MG63 (cell line): Measurements from ENCODE around the gene FAHD1. TPM values are rescaled to one million over a fixed set of nuclear protein-coding genes. Genes with fewer than 3 reads are reported as not detected.

Experiments
- DNase-seq: peaks from one replicate; pipeline ENCODE4 v3.0.0-alpha.2; 2020
- H3K27me3 ChIP-seq: fragments of 250-450 bp; sonication (Bioruptor Pico); 2 replicates; pipeline ENCODE4 v1.5.1; 2020; ENCODE audit warnings: mild to moderate bottlenecking, moderate library complexity
- H3K36me3 ChIP-seq: fragments of 250-450 bp; sonication (Bioruptor Pico); 2 replicates; pipeline ENCODE4 v1.5.1; 2020; ENCODE audit warnings: mild to moderate bottlenecking, moderate library complexity
- H3K4me3 ChIP-seq: fragments of 250-450 bp; sonication (Bioruptor Pico); 2 replicates; pipeline ENCODE4 v1.5.1; 2020; ENCODE audit warnings: mild to moderate bottlenecking, moderate library complexity
- H3K9me3 ChIP-seq: fragments of 250-450 bp; sonication (Bioruptor Pico); 2 replicates; pipeline ENCODE4 v1.5.1; 2020; ENCODE audit warnings: mild to moderate bottlenecking, moderate library complexity
- total RNA-seq: library from RNA; depleted of rRNA; stranded (reverse); fragments of >200 nt; shearing (Covaris generic); gene quantifications from 2 replicates; pipeline ENCODE4 v1.2.3, GENCODE V29; 2014; ENCODE audit warnings: low replicate concordance

Gene FAHD1
- total RNA-seq, 1 experiment from 2014 or later: 35.4 TPM

GRCh38 chr16:1800701-1801100 lies 26.3 kb upstream of the FAHD1 start:
- peaks cover 6% of the 10 kb centered on the region for H3K36me3 ChIP-seq
- H3K9me3 ChIP-seq: peaks cover 11% of the 10 kb centered on the region
- DNase-seq: no peak
- no peak overlapping the region for H3K4me3 ChIP-seq
- no peaks in the 10 kb centered on the region for H3K27me3 ChIP-seq

- peaks cover 46% of the 10 kb centered on the region for H3K36me3 ChIP-seq
- 0 out of 2 replicates have a peak, but pooled peaks cover 7% of the 10 kb centered on the region for H3K9me3 ChIP-seq
- H3K4me3 ChIP-seq: no peak overlapping the region
Observed at GRCh38 chr16:1807626-1808025, 19.4 kb upstream of the FAHD1 start.

GRCh38 chr16:1808691-1809090 lies 18.3 kb upstream of the FAHD1 start:
- 0 out of 2 replicates have a peak, but pooled peaks cover 7% of the 10 kb centered on the region for H3K9me3 ChIP-seq
- peaks cover 49% of the 10 kb centered on the region for H3K36me3 ChIP-seq
- H3K4me3 ChIP-seq: no peak overlapping the region
- H3K27me3 ChIP-seq: no peaks in the 10 kb centered on the region
- no peak for DNase-seq

More at GRCh38 chr16:1807626-1808025, 19.4 kb upstream of the FAHD1 start:
- DNase-seq: no peak
- no peaks in the 10 kb centered on the region for H3K27me3 ChIP-seq

- Histone ChIP-seq H3K9me3 (0 out of 2 replicates have a peak, but pooled peaks cover 7% of the 10 kb centered on the region), H3K4me3 (no peak overlapping the region), H3K27me3 (no peaks in the 10 kb centered on the region), H3K36me3 (peaks cover 53% of the 10 kb centered on the region)
- DNase-seq: no peak
Observed at GRCh38 chr16:1809281-1809801, 17.7 kb upstream of the FAHD1 start.

- H3K27me3 ChIP-seq: no peaks in the 10 kb centered on the region
- 0 out of 2 replicates have a peak, but pooled peaks cover 7% of the 10 kb centered on the region for H3K9me3 ChIP-seq
- peaks cover 51% of the 10 kb centered on the region for H3K36me3 ChIP-seq
- no peak overlapping the region for H3K4me3 ChIP-seq
- no peak for DNase-seq
Observed at GRCh38 chr16:1810106-1810505, 16.9 kb upstream of the FAHD1 start.

- no peaks in the 10 kb centered on the region for H3K27me3 ChIP-seq
- DNase-seq: no peak
- H3K9me3 ChIP-seq: 0 out of 2 replicates have a peak, but pooled peaks cover 7% of the 10 kb centered on the region
- H3K36me3 ChIP-seq: peaks cover 53% of the 10 kb centered on the region
- no peak overlapping the region for H3K4me3 ChIP-seq
Observed at GRCh38 chr16:1810536-1810935, 16.5 kb upstream of the FAHD1 start.

- H3K4me3 ChIP-seq: no peak overlapping the region
Observed at GRCh38 chr16:1812732-1813163, 14.3 kb upstream of the FAHD1 start.

GRCh38 chr16:1815461-1815860 lies 11.5 kb upstream of the FAHD1 start:
- Histone ChIP-seq H3K36me3 (peaks cover 24% of the 10 kb centered on the region), H3K27me3 (no peaks in the 10 kb centered on the region)
- DNase-seq: no peak

More at GRCh38 chr16:1812732-1813163, 14.3 kb upstream of the FAHD1 start:
- no peaks in the 10 kb centered on the region for H3K9me3 ChIP-seq
- no peaks in the 10 kb centered on the region for H3K27me3 ChIP-seq
- peaks cover 45% of the 10 kb centered on the region for H3K36me3 ChIP-seq
- peak; percentile 92 for DNase-seq

GRCh38 chr16:1816396-1817275 lies 10.4 kb upstream of the FAHD1 start:
- Histone ChIP-seq H3K36me3 (peaks cover 24% of the 10 kb centered on the region), H3K4me3 (no peak overlapping the region), H3K27me3 (no peaks in the 10 kb centered on the region), H3K9me3 (no peaks in the 10 kb centered on the region)
- DNase-seq: no peak

More at GRCh38 chr16:1815461-1815860, 11.5 kb upstream of the FAHD1 start:
- H3K9me3 ChIP-seq: no peaks in the 10 kb centered on the region
- H3K4me3 ChIP-seq: no peak overlapping the region

- DNase-seq: no peak
- Histone ChIP-seq H3K4me3 (no peak overlapping the region), H3K9me3 (no peaks in the 10 kb centered on the region), H3K36me3 (peaks cover 28% of the 10 kb centered on the region), H3K27me3 (no peaks in the 10 kb centered on the region)
Observed at GRCh38 chr16:1817276-1817589, 9.8 kb upstream of the FAHD1 start.

GRCh38 chr16:1817716-1818115 lies 9.3 kb upstream of the FAHD1 start:
- Histone ChIP-seq H3K9me3 (no peaks in the 10 kb centered on the region), H3K4me3 (no peak overlapping the region), H3K27me3 (no peaks in the 10 kb centered on the region), H3K36me3 (peaks cover 30% of the 10 kb centered on the region)
- DNase-seq: no peak

- no peak overlapping the region for H3K4me3 ChIP-seq
- no peak for DNase-seq
- H3K27me3 ChIP-seq: no peaks in the 10 kb centered on the region
- peaks cover 28% of the 10 kb centered on the region for H3K36me3 ChIP-seq
- H3K9me3 ChIP-seq: no peaks in the 10 kb centered on the region
Observed at GRCh38 chr16:1818204-1818872, 8.7 kb upstream of the FAHD1 start.

- no peak for DNase-seq
- H3K27me3 ChIP-seq: no peaks in the 10 kb centered on the region
- H3K36me3 ChIP-seq: peaks cover 25% of the 10 kb centered on the region
- H3K4me3 ChIP-seq: no peak overlapping the region
- no peaks in the 10 kb centered on the region for H3K9me3 ChIP-seq
Observed at GRCh38 chr16:1818873-1819525, 8.0 kb upstream of the FAHD1 start.

GRCh38 chr16:1819611-1820010 lies 7.4 kb upstream of the FAHD1 start:
- no peaks in the 10 kb centered on the region for H3K9me3 ChIP-seq
- no peak overlapping the region for H3K4me3 ChIP-seq
- H3K36me3 ChIP-seq: peaks cover 23% of the 10 kb centered on the region
- no peak for DNase-seq
- H3K27me3 ChIP-seq: no peaks in the 10 kb centered on the region

- H3K9me3 ChIP-seq: no peaks in the 10 kb centered on the region
- no peak for DNase-seq
- H3K4me3 ChIP-seq: no peak overlapping the region
- peaks cover 22% of the 10 kb centered on the region for H3K36me3 ChIP-seq
- no peaks in the 10 kb centered on the region for H3K27me3 ChIP-seq
Observed at GRCh38 chr16:1820096-1820945, 6.7 kb upstream of the FAHD1 start.

GRCh38 chr16:1820946-1821290 lies 6.1 kb upstream of the FAHD1 start:
- H3K36me3 ChIP-seq: peaks cover 19% of the 10 kb centered on the region
- no peak for DNase-seq
- H3K4me3 ChIP-seq: no peak overlapping the region
- no peaks in the 10 kb centered on the region for H3K27me3 ChIP-seq
- H3K9me3 ChIP-seq: no peaks in the 10 kb centered on the region
